Measurements from ENCODE around the gene PRSS1.

PRSS1 gene

DNA sequence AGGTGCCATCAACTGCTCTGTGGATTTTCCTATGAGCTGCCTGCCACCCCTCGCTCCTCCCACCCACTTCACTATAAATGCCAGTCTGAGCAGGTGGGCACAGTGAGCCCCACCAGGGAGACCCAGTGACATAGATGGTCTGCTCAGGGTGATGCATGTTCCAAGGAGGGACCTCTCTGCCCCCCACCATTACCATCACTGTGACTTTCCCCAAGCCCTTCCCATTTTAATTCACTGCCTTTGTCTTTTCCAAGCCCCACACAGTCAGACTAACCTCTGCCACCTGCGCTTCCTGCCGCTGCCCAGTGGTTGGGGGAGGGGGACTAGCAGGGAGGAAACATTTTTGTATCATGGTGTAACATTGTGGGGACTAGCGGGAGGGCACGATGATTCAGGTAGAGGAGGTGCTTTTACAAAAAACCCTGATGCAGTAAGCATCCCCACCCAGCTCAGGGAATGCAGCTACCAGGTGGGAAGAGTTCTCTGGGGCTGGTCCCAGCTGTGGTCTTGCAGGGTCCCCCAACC lies 46.1 kb downstream of the PRSS1 start:
- DNase-seq (ENCODE audit: low spot score): peak; percentile 44

DNA sequence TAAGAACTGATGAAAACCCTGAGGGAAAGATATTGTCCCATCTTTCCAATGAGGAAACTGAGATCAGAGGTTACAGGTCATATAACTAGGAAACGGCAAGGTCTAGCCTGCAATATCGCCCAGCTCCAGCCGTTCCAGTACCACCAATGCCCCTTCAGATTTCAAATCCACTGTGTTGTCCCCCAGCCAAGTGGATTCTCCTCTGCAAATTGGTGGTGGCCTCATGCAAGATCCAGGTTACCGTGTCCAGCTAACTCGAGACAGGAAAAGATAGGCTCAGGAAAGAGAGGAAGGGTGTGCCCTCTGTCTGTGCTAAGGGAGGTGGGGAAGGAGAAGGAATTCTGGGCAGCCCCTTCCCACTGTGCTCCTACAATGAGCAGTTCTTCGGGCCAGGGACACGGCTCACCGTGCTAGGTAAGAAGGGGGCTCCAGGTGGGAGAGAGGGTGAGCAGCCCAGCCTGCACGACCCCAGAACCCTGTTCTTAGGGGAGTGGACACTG lies 46.8 kb downstream of the PRSS1 start:
- no peak for DNase-seq (ENCODE audit: low spot score)

DNA sequence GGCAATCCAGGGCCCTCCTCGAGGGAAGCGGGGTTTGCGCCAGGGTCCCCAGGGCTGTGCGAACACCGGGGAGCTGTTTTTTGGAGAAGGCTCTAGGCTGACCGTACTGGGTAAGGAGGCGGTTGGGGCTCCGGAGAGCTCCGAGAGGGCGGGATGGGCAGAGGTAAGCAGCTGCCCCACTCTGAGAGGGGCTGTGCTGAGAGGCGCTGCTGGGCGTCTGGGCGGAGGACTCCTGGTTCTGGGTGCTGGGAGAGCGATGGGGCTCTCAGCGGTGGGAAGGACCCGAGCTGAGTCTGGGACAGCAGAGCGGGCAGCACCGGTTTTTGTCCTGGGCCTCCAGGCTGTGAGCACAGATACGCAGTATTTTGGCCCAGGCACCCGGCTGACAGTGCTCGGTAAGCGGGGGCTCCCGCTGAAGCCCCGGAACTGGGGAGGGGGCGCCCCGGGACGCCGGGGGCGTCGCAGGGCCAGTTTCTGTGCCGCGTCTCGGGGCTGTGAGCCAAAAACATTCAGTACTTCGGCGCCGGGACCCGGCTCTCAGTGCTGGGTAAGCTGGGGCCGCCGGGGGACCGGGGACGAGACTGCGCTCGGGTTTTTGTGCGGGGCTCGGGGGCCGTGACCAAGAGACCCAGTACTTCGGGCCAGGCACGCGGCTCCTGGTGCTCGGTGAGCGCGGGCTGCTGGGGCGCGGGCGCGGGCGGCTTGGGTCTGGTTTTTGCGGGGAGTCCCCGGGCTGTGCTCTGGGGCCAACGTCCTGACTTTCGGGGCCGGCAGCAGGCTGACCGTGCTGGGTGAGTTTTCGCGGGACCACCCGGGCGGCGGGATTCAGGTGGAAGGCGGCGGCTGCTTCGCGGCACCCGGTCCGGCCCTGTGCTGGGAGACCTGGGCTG lies 47.5 kb downstream of the PRSS1 start:
- no peak for DNase-seq (ENCODE audit: low spot score)

DNA sequence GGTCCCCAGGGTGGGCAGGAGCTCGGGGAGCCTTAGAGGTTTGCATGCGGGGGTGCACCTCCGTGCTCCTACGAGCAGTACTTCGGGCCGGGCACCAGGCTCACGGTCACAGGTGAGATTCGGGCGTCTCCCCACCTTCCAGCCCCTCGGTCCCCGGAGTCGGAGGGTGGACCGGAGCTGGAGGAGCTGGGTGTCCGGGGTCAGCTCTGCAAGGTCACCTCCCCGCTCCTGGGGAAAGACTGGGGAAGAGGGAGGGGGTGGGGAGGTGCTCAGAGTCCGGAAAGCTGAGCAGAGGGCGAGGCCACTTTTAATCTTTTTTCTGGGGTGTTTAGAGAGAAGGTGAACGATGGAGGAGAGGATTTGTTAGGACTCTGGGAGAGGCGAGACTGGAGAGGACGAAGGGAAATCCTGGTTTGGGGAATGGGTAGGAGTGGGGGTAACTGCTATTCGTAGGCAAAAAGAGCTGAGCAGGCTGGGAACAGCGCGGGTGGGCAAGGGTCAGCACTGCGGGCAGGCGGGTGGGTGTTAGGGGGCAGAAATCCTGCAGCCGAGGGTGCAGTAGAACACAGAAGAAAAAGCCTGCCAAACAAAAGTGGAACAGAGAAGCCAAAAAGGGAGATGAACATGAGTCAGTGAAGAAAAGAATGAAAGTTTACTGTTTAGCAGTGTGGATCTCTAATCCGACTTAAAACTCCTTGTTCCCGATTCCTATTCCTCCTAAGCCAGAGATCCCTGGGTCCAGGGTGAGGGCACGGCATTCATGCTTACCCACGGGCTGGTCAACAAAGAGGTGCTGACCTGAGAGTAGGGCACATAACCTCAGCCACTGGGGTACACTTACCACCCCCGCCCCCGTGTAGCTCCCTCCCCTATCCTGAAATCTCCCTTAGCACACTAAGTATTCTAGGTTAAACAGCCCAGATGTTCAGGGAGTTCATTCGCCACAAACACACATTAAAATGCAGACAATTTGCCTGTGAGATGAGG lies 48.4 kb downstream of the PRSS1 start:
- peak; percentile 39 for DNase-seq (ENCODE audit: low spot score)

DNA sequence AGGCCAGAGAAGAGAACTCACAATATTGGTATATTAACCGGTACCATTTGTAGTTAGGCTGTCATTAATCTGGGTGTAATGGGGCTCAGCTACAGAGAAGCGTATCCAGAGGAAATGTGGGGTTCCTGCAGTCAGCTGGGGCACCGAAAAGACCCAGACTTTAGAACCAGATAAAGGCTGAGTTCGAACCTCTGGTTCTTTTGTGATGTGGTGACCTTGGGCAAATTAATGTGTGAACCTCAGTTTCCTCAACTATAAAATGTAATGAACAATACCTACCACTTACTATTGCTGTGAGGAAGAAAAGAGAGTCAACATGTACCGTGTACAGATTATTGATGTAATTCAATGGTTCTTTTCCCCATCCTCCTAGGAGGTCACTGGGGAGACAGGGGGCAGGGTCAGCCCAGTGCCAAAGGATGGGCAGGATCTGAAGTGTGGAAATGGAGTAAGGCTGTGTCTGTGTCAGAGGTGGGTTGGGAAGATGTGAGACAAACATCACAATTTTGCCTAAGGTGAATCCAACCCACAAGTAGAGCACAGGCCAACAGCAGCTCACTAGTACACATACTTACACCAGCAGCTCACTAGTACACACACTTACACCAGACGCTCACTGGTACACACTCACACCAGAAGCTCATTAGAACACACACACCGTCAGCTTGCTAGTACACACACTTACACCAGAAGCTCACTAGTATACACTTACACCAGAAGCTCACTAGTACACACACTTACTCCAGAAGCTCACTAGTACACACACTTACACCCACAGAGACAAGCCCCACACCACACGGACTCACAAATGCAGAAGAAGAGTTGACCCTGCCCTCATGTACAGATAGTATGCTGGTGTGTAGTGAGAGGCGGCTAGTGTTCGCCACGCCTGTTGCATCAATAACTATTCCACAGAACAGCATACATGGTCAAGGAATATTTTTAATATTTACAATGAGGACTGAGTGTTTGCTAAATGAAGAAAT lies 49.5 kb downstream of the PRSS1 start:
- DNase-seq (ENCODE audit: low spot score): peak; percentile 41

DNA sequence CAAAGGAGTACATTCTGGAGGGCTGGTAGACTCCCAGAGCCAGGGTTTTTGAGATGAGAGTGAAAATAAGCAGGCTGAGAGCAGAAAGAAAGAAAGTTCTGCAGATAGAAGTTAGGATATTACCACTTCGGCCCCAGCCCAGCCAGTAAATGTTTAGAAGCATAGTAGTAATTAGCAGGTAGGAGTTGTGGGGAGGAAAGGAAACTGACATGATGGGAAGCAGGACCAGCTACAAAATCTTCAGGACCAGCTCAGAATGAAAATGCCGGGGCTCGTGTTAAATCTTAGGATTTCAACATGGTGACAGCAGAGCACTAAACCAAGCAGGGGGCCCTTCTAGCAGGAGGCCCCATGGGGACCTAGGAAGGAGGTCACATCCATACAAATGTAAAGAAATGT lies 50.2 kb downstream of the PRSS1 start:
- DNase-seq (ENCODE audit: low spot score): no peak

DNA sequence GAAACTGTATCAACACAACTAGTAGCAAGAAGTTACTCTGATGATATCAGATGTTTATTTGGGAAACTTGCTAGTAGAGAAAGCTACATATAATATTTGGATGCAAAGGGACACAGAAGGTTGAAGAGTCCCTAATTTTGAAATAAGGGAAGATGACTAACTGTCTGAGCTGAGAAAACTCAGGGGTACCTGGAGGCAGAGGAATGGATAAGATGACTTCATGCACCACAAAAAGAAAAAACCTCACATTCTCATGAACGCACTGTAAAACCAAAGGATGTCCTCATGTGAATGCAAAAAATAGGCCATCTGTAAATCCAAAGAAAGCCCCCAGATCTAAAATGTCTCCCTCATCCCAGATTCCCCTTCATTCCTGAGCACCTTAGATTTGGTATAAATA lies 50.8 kb downstream of the PRSS1 start:
- DNase-seq (ENCODE audit: low spot score): peak; percentile 53

DNA sequence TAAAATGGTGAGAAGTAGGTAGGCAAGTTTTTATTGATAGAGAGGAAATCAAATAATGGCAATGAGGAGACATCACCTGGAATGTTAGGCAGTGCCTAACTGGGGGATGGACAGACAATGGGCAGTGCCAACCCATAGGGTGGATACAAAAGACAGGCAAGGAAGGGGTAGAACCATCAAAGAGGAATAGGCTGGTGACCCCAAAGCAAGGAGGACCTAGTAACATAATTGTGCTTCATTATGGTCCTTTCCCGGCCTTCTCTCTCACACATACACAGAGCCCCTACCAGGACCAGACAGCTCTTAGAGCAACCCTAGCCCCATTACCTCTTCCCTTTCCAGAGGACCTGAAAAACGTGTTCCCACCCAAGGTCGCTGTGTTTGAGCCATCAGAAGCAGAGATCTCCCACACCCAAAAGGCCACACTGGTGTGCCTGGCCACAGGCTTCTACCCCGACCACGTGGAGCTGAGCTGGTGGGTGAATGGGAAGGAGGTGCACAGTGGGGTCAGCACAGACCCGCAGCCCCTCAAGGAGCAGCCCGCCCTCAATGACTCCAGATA lies 51.5 kb downstream of the PRSS1 start:
- DNase-seq (ENCODE audit: low spot score): no peak

DNA sequence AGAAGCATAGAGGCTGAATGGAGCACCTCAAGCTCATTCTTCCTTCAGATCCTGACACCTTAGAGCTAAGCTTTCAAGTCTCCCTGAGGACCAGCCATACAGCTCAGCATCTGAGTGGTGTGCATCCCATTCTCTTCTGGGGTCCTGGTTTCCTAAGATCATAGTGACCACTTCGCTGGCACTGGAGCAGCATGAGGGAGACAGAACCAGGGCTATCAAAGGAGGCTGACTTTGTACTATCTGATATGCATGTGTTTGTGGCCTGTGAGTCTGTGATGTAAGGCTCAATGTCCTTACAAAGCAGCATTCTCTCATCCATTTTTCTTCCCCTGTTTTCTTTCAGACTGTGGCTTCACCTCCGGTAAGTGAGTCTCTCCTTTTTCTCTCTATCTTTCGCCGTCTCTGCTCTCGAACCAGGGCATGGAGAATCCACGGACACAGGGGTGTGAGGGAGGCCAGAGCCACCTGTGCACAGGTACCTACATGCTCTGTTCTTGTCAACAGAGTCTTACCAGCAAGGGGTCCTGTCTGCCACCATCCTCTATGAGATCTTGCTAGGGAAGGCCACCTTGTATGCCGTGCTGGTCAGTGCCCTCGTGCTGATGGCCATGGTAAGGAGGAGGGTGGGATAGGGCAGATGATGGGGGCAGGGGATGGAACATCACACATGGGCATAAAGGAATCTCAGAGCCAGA lies 52.5 kb downstream of the PRSS1 start:
- no peak for DNase-seq (ENCODE audit: low spot score)

DNA sequence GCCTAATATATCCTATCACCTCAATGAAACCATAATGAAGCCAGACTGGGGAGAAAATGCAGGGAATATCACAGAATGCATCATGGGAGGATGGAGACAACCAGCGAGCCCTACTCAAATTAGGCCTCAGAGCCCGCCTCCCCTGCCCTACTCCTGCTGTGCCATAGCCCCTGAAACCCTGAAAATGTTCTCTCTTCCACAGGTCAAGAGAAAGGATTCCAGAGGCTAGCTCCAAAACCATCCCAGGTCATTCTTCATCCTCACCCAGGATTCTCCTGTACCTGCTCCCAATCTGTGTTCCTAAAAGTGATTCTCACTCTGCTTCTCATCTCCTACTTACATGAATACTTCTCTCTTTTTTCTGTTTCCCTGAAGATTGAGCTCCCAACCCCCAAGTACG lies 53.0 kb downstream of the PRSS1 start:
- no peak for DNase-seq (ENCODE audit: low spot score)
